Measurements from ENCODE around the gene ERC2. TPM values are rescaled to one million over a fixed set of nuclear protein-coding genes. Genes with fewer than 3 reads are reported as not detected.

ERC2 gene
- total RNA-seq, 1 donor = 0.36 TPM

DNA sequence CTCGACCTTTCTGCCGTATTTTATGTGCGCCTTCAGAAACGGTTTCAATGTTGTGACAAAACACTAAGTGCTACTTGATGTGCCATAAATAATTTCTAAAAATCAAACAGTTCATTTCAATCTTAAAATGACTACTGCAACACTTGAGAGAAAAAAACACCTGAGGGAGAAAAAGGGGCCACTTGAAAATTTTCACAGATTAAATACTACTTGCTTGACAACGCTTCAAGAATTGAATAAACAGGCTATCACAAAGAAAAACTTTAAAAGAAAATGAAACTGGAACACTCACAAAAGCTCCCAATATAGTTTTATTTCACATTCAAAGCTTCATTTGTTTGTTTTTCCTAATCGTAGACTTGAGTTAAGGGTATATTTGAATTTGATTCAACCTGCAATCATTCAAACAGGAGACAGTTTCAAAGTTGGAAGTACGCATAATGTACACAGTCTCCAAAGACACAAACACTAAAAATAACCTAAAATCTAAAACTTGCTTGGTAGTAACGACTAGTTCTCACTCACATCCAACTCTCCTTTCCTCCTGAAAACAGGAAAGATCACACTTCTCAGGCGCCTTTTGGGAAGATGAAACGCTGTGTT, 380.7 kb downstream of the ERC2 start:
- H3K4me3 ChIP-seq (ENCODE audit: insufficient read depth, low read length) = no peak overlapping the region
- no peaks in the 10 kb centered on the region for H3K9me3 ChIP-seq (ENCODE audit: low read depth, low read length)
- DNase-seq (ENCODE audit: insufficient read length, low spot score, missing footprints) = no peak
- no peaks in the 10 kb centered on the region for H4K20me1 ChIP-seq (ENCODE audit: insufficient read depth, low read length)
- no peak overlapping the region for H3K27ac ChIP-seq (ENCODE audit: low read depth, low read length)
- TF ChIP-seq CTCF (IDR thresholded peaks at IDR 0.05; ENCODE audit: extremely low read depth, low read depth, low read length) = no peak
- H3K4me1 ChIP-seq (ENCODE audit: insufficient read depth, low read length) = no peaks in the 10 kb centered on the region
- H3K79me2 ChIP-seq (ENCODE audit: insufficient read depth, low read length) = no peaks in the 10 kb centered on the region
- no peak overlapping the region for H2AFZ ChIP-seq (ENCODE audit: low read length)
- no peak overlapping the region for H3K4me2 ChIP-seq (ENCODE audit: insufficient read depth, low read length)
- H3K36me3 ChIP-seq (ENCODE audit: insufficient read depth, low read length) = no peaks in the 10 kb centered on the region
- H3K27me3 ChIP-seq (ENCODE audit: insufficient read depth, low read length) = no peaks in the 10 kb centered on the region

- H3K4me3 ChIP-seq (ENCODE audit: insufficient read depth, low read length) = no peak overlapping the region
- no peak overlapping the region for H3K4me2 ChIP-seq (ENCODE audit: insufficient read depth, low read length)
- no peaks in the 10 kb centered on the region for H4K20me1 ChIP-seq (ENCODE audit: insufficient read depth, low read length)
- no peak overlapping the region for H3K27ac ChIP-seq (ENCODE audit: low read depth, low read length)
- H3K36me3 ChIP-seq (ENCODE audit: insufficient read depth, low read length) = no peaks in the 10 kb centered on the region
- no peak for TF ChIP-seq CTCF (IDR thresholded peaks at IDR 0.05; ENCODE audit: extremely low read depth, low read depth, low read length)
- H2AFZ ChIP-seq (ENCODE audit: low read length) = no peak overlapping the region
- H3K9me3 ChIP-seq (ENCODE audit: low read depth, low read length) = no peaks in the 10 kb centered on the region
- DNase-seq (ENCODE audit: insufficient read length, low spot score, missing footprints) = no peak
- no peaks in the 10 kb centered on the region for H3K4me1 ChIP-seq (ENCODE audit: insufficient read depth, low read length)
- no peaks in the 10 kb centered on the region for H3K79me2 ChIP-seq (ENCODE audit: insufficient read depth, low read length)
- H3K27me3 ChIP-seq (ENCODE audit: insufficient read depth, low read length) = no peaks in the 10 kb centered on the region
Observed at GRCh38 chr3:56086355-56086754, 381.9 kb downstream of the ERC2 start.

DNA sequence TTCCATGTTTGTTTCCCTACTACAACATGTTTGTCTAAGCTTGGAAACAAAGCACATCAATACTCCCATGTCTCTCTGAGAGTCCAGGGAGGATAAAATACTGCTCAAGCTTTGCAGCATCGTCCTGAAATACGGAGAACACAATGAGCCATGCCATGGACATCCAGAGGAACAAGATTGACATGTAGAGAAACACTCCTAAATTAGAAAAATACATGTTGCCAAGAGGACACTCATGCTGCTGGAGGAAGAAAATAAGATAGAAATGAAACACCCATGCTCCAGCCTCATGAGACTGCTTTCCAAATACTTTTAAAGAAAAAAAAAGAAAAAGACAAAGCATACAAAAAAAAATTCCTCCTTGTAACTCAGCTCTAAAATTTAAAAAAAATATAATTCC, 387.0 kb downstream of the ERC2 start:
- TF ChIP-seq CTCF (IDR thresholded peaks at IDR 0.05; ENCODE audit: extremely low read depth, low read depth, low read length) = no peak
- Histone ChIP-seq H3K79me2 (ENCODE audit: insufficient read depth, low read length) (no peaks in the 10 kb centered on the region), H3K4me1 (ENCODE audit: insufficient read depth, low read length) (no peaks in the 10 kb centered on the region)

GRCh38 chr3:56076746-56077145, 391.5 kb downstream of the ERC2 start:
- no peak for DNase-seq (ENCODE audit: insufficient read length, low spot score, missing footprints)
- Histone ChIP-seq H4K20me1 (ENCODE audit: insufficient read depth, low read length) (no peaks in the 10 kb centered on the region), H3K79me2 (ENCODE audit: insufficient read depth, low read length) (no peaks in the 10 kb centered on the region), H3K36me3 (ENCODE audit: insufficient read depth, low read length) (no peaks in the 10 kb centered on the region), H2AFZ (ENCODE audit: low read length) (no peak overlapping the region), H3K9me3 (ENCODE audit: low read depth, low read length) (no peaks in the 10 kb centered on the region), H3K27me3 (ENCODE audit: insufficient read depth, low read length) (no peaks in the 10 kb centered on the region), H3K4me1 (ENCODE audit: insufficient read depth, low read length) (no peaks in the 10 kb centered on the region), H3K4me2 (ENCODE audit: insufficient read depth, low read length) (no peak overlapping the region), H3K27ac (ENCODE audit: low read depth, low read length) (no peak overlapping the region), H3K4me3 (ENCODE audit: insufficient read depth, low read length) (no peak overlapping the region)
- TF ChIP-seq CTCF (IDR thresholded peaks at IDR 0.05; ENCODE audit: extremely low read depth, low read depth, low read length) = no peak

More for the DNA sequence above, 387.0 kb downstream of the ERC2 start:
- no peak overlapping the region for H3K4me2 ChIP-seq (ENCODE audit: insufficient read depth, low read length)
- H3K36me3 ChIP-seq (ENCODE audit: insufficient read depth, low read length) = no peaks in the 10 kb centered on the region
- no peak overlapping the region for H3K4me3 ChIP-seq (ENCODE audit: insufficient read depth, low read length)
- no peaks in the 10 kb centered on the region for H3K9me3 ChIP-seq (ENCODE audit: low read depth, low read length)
- no peak overlapping the region for H3K27ac ChIP-seq (ENCODE audit: low read depth, low read length)
- no peaks in the 10 kb centered on the region for H3K27me3 ChIP-seq (ENCODE audit: insufficient read depth, low read length)
- no peak for DNase-seq (ENCODE audit: insufficient read length, low spot score, missing footprints)
- H4K20me1 ChIP-seq (ENCODE audit: insufficient read depth, low read length) = no peaks in the 10 kb centered on the region
- no peak overlapping the region for H2AFZ ChIP-seq (ENCODE audit: low read length)

Data from osteoblast (primary cell).